ENCODE measurements around the gene ALMS1.
"Not testable (repeated sequence)": the region's sequence is repeated elsewhere in the genome, so short reads cannot be mapped to it uniquely, and the experiment has no call there.

The ALMS1 gene

DNA sequence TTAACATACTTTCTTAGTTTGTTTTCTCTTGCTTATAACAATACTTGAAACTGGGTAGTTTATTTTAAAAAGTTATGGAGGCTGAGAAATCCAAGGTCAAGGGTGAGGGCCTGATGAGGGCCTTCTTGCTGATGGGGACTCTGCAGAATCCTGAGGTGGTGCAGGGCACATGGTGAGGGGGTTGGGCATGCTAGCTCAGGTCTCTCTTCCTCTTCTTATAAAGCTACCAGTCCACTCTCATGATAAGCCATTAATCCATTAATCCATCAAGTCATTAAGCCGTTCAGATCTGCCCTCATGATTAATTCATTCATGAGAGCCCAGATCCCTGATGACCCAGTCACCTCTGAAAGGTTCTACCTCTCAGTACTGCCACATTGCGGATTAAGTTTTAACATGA, 21.4 kb downstream of the ALMS1 start:
- no peak for DNase-seq

DNA sequence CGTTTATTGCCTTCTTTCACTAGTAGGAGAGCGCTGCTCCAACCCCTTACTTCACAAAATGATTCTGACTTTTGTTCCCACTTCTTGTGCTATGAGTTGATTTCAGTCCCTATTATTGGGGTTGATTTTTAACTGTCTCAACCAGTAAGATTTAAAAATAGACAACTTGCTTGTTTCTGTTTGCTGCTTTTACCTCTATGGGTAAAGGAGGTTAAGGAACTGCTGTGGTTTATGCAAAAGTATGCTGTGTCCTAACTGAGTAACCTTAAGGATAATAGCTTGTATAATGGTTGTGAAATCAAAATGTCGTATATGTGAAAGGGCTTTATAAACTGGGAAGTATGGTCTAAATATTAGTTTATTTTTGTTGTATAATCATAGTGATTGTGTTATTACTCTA, 22.6 kb downstream of the ALMS1 start:
- DNase-seq: no peak

DNA sequence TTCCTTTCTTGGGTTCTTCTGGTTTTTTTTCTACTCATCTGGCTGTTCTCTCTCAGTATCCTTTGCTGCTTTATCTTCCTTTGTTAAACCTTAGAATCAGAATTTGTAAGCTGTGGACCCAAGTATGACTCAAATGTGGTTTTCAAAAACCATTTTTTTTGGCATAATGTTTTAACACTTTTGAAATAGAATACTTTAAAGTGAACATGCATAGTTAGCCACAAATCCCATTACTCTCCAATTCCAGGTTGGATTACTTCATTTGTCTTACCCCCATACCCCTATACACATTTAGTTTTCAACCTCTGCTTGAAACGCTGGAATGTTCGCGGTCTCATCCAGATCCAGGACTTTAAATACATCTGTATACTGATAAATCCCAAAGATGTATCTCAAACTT, 29.1 kb downstream of the ALMS1 start:
- no peak for DNase-seq

DNA sequence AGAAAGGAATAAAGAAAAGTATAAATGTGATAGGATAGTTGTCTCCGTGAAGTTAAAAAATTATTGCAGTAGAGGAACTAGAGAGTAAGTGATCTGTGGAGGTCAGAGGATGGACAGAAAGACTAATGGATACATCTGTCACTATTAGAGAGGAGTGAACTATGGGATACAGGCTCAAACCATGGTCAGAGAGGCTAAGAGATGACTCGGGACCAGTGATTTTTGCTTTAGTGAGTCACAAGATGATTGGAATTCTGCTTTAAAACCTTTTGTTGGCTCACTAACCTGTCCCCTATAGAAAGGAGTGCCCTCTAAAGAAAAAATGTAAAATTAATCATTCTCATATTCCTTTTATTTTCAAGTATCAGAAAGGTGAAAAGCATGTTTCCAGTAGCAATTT, 30.3 kb downstream of the ALMS1 start:
- DNase-seq: no peak

- DNase-seq: no peak
These were observed 32.7 kb downstream of the ALMS1 start for GRCh38 chr2:73418343-73418742.

DNA sequence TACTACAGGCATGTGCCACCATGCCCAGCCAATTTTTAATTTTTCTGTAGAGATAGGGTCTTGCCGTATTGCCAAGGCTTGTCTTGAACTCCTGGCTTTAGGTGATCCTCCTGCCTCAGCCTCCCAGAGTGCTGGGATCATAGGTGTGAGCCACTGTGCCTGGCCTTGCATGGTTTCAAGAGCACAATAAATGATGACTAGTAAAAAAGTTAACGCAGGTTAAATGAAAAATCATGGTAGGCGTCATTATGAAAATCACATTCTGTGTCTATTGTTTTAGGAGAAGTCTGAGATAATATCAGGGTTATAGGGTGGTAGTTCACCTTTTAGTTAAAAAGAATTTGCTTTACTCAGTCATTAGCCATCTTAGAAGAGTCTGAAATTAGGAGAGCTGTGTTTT, 38.3 kb downstream of the ALMS1 start:
- DNase-seq: no peak

DNA sequence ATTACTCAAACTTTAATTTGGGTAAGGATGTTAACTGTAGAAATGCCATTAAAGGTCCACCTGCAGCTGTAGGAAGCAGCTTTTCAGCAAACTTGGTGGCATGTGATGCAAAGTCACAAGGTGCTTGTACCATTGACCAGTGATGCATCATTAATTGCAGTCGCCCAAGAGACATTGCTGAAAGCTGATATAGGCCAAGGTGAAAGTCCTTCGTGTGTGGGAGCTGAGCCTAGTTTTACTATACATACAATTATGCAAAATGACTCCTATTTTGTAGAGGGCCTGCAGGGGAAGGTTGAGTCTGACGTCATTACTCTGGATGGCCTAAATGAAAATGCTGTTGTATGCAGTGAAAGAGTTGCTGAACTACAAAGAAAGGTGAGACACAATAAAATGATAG, 40.5 kb downstream of the ALMS1 start:
- no peak for DNase-seq

GRCh38 chr2:73436019-73436418, 50.4 kb downstream of the ALMS1 start:
- no peak for DNase-seq

GRCh38 chr2:73444202-73444601, 58.6 kb downstream of the ALMS1 start:
- DNase-seq: no peak

- DNase-seq: no peak
These were observed 63.2 kb downstream of the ALMS1 start for GRCh38 chr2:73448856-73449255.

DNA sequence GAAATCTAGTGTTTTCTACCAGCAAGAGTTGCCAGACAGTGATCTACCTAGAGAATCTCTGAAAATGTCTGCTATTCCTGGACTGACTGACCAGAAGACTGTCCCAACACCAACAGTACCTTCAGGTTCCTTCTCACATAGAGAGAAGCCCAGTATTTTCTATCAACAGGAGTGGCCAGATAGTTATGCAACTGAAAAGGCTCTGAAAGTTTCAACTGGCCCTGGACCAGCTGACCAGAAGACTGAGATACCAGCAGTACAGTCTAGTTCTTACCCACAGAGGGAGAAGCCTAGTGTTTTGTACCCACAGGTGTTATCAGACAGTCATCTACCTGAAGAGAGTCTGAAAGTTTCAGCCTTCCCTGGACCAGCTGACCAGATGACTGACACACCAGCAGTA, 63.8 kb downstream of the ALMS1 start:
- DNase-seq: no peak

- DNase-seq: no peak
These were observed 65.8 kb downstream of the ALMS1 start for GRCh38 chr2:73451263-73451972.

GRCh38 chr2:73457982-73458381, 72.3 kb downstream of the ALMS1 start:
- DNase-seq: no peak

GRCh38 chr2:73462388-73462787, 76.8 kb downstream of the ALMS1 start:
- not testable (repeated sequence) for DNase-seq

DNA sequence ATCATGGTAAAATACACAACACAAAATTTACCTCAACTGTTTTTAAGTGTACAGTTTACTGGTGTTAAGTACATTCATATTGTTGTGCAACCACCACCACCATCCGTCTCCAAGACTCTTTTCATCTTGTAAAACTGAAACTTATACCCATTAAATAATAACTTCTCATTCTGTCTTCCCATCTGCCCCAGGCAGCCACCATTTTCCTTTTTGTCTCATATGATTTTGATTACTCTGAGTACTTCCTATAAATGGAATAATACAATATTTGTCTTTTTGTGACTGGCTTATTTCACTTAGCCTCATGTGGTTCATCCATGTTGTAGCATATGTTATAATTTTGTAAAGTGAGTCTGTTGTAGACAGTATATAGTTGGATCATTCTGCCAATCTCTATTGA, 82.7 kb downstream of the ALMS1 start:
- DNase-seq: no peak

- not testable (repeated sequence) for DNase-seq
These were observed 98.2 kb downstream of the ALMS1 start for GRCh38 chr2:73483874-73484273.

DNA sequence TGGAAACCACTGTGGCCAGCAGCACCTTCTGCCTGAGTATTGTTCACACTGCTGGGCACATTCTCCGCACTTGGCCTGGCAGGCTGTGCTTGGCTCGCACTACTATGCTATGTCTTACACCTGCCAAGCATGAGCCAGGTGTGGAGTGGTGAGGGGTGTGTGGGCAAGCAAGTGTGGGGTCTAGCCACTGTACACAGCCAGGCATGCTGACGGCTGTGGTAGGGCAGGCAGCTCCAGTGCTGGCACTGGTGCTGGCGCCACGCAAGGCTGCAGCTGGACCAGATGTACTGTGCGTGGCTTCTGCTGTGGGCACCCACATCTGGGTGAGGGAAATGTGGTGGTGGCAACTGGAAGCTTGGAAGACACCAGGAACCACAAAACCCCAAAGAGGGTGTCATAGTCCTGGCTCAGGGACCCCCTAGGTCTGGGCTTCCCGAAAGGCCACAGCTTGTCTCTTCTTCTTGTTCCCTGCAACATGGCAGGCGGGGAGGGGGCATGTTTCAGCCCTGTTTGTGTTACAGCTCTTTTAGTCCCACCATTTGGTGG, 101.5 kb downstream of the ALMS1 start:
- DNase-seq: no peak

- no peak for DNase-seq
These were observed 102.4 kb downstream of the ALMS1 start for GRCh38 chr2:73488079-73488478.

GRCh38 chr2:73489053-73489452, 103.4 kb downstream of the ALMS1 start:
- DNase-seq: no peak

- no peak for DNase-seq
These were observed 108.4 kb downstream of the ALMS1 start for GRCh38 chr2:73494031-73494430.

DNA sequence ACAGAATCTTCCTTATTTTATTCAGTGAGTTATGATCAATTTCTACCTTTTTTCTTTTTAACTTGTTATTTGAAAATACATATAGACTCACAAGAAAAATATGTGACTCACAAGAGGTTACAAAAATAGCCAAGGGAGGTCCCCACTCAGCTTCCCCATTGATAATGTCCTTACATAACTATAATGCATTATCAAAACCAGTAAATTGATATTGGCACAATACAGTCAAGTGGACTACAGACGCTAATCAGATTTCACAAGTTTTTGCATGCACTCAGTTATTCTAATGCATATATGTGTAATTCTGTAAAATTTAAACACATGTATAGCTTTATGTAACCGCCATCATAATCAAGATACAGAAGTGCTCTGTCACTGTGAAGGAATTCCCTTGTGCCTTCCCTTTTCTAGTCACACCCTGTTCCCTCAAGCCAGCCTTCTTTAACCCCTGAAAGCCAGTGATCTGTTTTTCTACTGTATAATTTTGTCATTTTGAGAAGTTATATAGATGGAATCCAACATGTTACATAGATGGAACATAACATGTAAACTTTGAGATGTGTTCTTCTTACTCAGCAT, 118.4 kb downstream of the ALMS1 start:
- no peak for DNase-seq

DNA sequence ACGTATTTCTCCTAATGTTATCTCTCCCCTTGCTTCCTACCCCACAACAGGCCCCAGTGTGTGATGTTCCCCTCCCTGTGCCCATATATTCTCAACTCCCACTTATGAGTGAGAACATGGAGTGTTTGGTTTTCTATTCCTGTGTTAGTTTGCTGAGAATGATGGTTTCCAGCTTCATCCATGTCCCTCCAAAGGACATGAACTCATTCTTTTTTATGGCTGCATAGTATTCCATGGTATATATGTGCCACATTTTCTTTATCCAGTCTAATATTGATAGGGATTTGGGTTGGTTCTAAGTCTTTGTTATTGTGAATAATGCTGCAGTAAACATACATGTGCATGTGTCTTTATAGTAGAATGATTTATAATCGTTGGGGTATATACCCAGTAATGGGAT, 119.2 kb downstream of the ALMS1 start:
- DNase-seq: not testable (repeated sequence)

DNA sequence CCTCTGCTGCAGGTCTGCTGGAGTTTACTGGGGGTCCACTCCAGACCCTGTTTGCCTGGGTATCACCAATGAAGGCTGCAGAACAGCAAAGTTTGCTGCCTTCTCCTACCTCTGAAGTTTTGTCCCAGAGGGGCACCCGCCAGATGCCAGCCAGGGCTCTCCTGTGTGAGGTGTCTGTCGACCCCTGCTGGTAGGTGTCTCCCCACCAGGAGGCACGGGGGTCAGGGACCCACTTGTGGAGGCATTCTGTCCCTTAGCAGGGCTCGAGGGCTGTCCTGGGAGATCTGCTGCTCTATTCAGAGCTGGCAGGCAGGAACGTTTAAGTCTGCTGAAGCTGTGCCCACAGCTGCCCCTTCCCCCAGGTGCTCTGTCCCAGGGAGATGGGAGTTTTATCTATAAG, 124.8 kb downstream of the ALMS1 start:
- DNase-seq: not testable (repeated sequence)

- DNase-seq: no peak
These were observed 130.4 kb downstream of the ALMS1 start for GRCh38 chr2:73516033-73516432.

GRCh38 chr2:73528688-73529087, 143.1 kb downstream of the ALMS1 start:
- DNase-seq: no peak

Data from NCI-H1930 (cell line).